TTC549 (cell line): ENCODE measurements around the gene PSG1.
"Not testable (repeated sequence)": the region's sequence is repeated elsewhere in the genome, so short reads cannot be mapped to it uniquely, and the experiment has no call there.

Experiments
- FAIRE-seq: peaks from 2 replicates; lab custom pipeline; 2012; peaks lifted over from hg19 to GRCh38; lab: Jason Lieb, UNC

Gene PSG1

DNA sequence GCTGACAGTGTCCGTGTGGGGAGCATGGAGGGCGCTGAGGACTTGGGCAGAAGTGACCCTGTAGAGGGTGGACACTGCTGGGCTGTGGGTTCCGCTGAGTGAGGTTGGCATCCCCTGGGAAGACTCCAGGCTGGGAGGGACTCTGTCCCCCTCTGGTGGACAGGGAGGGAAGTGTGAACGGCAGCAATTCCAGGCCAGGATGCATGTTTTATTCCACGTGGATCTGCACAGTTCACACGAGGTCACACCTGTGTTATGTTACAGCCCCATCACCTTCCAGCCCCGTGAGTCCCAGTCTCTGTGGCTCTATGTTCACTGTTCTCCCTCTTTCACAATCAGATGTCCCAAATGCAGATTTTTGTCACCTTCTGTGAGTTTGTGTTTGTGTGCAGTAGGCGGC lies 1.8 kb upstream of the PSG1 start:
- FAIRE-seq: not testable (repeated sequence)

GRCh38 chr19:42880621-42881020 lies 1.1 kb upstream of the PSG1 start:
- FAIRE-seq: not testable (repeated sequence)

- not testable (repeated sequence) for FAIRE-seq
Measured at GRCh38 chr19:42876596-42876995, 2.9 kb downstream of the PSG1 start.

DNA sequence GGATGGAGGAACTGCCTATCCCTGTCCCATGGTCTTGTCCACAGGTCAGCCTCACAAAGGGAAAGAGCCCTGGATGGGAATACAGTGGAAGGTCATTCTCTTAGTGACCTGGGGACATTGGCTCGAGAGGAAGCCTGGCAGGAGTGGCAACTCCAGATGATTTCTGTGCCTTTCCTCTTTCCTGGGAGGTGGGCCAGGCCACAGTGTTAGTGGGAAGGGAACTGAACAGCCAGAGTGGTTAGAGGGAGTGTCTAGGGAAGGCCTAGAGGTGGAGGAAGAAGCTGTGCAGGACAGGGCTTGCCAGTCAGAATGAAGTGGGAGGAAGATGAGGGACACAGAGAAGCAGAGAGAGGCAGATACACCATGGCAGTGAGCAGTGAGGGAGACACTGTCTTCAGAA lies 3.6 kb downstream of the PSG1 start:
- FAIRE-seq: not testable (repeated sequence)

DNA sequence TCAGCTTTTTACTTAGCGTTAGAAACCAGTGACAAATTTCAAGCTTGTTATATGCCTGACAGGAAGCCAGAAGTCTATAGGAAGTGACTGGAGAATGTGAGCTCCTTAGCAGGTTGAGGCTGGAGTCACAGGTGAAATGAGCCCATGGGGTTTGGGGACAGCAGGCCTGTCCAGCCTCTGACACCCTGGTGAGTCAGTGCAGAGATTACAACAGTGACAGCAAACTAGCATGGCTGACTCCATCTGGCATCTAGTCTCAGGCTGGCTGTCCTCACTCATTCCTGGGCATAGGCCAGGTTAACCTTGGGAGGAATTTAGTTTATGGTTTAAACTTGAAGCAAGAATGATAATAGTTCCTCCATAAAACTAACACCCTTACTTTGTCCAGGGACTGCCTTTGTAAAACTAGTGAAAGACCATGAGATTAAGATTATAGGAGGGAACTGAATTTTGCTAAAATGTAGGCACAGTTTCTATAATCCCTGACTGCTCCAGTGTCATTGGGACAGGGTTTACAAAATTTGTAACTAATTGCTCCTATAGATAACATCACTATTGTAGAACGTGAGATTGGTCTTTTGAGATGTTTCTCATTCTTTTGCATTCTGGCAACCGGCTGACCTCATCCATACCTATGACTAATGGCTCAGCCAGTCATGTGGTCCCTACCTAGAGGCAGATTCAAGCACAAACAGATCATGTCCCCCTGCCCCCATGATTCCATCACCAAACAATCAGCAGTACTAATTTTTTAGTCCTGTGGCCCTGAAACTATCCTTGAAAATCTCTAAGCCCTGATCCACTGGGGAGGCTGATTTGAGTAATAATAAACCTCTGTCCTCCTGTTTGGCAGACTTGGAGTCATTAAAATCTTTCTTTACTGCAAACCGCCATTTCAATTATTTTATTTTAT lies 4.4 kb downstream of the PSG1 start:
- not testable (repeated sequence) for FAIRE-seq

DNA sequence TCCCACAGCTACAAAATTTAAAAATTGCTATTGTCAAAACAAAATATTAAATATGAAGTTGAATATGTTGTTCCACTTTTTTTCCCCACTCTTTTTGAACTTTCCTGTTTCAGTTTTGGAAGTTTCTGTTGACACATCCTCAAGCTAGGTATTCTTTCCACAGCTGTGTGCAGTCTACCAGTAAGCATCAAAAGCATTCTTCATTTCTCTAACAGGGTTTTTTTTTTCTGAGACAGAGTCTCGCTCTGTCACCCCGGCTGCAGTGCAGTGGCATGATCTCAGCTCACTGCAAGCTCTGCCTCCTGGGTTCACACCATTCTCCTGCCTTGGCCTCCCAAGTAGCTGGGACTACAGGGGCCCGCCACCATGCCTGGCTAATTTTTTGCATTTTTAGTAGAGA lies 5.4 kb downstream of the PSG1 start:
- FAIRE-seq: not testable (repeated sequence)

- no peak for FAIRE-seq
Measured at GRCh38 chr19:42872608-42873007, 6.9 kb downstream of the PSG1 start.

DNA sequence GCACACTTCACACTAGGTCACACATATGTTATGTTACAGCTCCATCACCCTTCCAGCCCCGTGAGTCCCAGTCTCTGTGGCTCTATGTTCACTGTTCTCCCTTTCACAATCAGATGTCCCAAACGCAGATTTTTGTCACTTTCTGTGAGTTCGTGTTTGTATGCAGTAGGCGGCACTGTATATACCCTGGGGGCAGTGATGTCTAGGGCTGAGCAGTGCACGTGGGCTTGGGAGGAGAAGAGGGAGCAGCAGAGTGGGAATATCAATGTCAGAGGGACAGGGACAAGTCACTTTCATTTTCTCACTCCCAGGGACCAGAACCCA lies 22.0 kb downstream of the PSG1 start:
- FAIRE-seq: no peak

DNA sequence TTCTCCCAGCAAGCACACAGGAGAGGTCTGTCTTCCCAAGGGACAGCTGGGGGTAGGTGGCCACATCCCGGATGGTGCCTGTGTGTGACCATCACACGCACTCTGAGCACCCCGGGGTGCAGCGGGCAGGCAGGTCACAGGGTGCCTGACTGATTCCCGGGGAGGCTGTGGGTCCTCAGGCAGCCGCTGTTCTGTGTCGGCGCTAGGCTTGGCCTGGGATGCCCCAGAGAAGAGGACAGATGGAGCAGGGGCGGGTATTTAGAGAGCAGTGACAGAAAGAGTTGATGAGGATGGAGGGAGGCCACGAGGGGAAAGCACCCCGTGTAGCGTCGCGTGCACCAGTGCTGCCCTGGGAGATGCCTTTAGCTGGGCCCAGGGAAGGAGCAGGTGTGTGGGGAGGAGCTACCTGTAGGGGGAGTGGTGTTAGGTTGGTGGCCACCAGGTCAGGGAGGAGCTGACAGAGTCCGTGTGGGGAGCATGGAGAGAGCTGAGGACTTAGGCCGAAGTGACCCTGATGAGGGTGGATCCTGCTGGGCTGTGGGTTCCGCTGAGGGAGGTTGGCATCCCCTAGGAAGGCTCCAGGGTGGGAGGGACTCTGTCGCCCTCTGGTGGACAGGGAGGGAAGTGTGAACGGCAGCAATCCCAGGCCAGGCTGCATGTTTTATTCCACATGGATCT lies 22.5 kb downstream of the PSG1 start:
- FAIRE-seq: not testable (repeated sequence)

GRCh38 chr19:42854745-42855144 lies 24.8 kb downstream of the PSG1 start:
- FAIRE-seq: not testable (repeated sequence)

GRCh38 chr19:42853231-42853630 lies 26.3 kb downstream of the PSG1 start:
- FAIRE-seq: not testable (repeated sequence)

DNA sequence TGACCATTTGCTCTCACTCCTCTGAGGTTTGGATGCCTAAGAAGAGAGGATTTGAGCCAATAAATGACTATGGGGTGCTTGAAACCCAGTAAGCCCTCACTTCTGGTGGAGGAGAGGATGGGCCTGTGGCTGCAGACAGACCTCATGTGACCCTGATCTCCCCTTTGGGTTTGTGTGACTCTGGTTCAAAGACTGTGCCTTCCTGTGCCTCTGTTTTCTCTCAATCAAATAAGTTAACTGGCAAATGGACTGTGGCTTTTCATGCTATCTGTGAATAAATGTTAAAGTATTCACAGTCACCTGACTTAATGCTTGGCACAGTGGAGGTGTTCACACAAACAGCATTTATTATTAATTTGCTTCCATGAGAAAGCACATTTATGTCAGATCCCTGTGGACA lies 26.7 kb downstream of the PSG1 start:
- not testable (repeated sequence) for FAIRE-seq

DNA sequence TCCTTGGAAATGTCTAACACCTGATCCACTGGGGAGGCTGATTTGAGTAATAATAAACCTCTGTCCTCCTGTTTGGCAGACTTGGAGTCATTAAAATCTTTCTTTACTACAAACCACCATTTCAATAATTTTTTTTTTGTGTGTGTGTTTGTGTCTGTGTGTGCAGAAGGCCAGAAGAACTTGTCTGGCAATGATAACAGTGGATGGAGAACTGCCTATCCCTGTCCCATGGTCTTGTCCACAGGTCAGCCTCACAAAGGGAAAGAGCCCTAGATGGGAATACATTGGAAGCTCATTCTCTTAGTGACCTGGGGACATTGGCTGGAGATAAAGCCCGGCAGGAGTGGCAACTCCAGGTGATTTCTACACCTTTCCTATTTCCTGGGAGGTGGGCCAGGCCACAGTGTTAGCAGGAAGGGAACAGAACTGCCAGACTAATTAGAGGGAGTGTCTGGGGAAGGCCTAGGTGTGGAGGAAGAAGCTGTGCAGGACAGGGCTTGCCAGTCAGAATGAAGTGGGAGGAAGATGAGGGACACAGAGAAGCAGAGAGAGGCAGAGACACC lies 27.7 kb downstream of the PSG1 start:
- FAIRE-seq: not testable (repeated sequence)

GRCh38 chr19:42850981-42851717 lies 28.4 kb downstream of the PSG1 start:
- no peak for FAIRE-seq

DNA sequence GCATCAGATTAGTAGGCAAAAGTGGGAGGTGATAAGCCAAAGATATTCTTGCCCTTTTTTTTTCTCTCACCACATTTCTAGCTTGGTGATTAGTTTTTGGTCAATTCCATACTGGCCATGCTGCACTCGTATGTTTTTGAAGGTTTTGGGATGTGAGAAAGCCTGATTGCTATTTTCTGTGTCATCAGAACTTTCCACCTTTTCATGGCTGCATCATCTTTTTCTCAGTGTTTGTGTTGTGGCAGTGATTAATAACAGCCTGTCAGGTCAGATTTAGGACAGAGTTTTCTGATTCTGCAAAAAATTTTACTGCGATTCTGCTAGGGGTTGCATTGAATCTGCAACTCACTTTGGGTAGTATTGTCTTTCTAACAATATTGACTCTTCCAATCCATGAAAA lies 32.9 kb downstream of the PSG1 start:
- no peak for FAIRE-seq

DNA sequence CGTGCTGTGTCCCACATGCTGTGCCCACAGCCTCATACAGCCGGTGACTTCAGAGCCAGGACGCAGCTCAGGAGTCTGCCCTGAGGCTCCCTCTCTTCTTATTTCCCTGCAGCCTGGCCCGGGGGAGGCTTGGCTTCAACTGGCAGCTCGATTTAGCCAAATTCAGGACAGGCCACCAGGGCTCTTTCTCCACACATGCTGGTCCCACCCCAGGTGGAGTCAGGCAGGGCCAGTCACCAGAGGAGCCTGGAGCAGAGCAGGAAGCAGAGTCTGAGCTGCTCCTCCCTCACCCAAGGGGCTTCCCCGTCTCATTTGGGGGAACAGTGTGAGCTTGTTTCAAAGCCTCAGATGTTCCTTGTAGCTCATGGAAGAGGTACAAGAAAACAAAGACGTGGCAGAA lies 35.9 kb downstream of the PSG1 start:
- FAIRE-seq: not testable (repeated sequence)

DNA sequence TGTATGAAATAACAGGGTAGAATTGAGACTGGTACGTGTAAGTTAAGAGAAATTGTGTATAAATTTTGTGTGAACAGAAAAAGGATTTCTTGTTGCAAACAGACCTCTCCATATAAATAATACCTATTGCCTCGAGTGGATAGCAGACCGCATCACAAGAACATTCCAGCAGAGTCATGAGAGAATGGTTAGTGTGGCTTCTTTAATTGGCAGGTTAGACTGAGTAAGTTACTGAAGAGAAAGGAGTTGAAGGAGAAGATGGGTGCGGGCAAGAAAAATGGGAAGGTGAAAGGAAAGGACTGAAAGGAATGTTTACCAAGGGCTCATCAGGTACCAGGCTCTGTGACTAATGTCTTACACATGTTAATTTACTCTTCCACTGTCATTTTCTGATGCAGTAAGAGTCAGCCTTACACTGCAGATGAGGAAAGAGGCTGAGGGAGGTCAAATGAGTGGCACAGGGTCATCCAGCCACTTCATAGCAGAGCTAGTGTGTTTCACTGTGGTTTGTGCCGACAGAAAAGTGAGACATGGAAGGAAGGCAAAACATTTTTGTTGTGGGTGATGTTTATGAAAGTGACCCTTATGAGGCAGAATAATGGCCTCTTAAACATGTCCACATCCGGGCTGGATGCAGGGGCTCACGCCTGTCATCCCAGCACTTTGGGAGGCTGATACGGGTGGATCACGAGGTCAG lies 46.6 kb downstream of the PSG1 start:
- FAIRE-seq: not testable (repeated sequence)

- not testable (repeated sequence) for FAIRE-seq
Measured at GRCh38 chr19:42832023-42832680, 47.4 kb downstream of the PSG1 start.

DNA sequence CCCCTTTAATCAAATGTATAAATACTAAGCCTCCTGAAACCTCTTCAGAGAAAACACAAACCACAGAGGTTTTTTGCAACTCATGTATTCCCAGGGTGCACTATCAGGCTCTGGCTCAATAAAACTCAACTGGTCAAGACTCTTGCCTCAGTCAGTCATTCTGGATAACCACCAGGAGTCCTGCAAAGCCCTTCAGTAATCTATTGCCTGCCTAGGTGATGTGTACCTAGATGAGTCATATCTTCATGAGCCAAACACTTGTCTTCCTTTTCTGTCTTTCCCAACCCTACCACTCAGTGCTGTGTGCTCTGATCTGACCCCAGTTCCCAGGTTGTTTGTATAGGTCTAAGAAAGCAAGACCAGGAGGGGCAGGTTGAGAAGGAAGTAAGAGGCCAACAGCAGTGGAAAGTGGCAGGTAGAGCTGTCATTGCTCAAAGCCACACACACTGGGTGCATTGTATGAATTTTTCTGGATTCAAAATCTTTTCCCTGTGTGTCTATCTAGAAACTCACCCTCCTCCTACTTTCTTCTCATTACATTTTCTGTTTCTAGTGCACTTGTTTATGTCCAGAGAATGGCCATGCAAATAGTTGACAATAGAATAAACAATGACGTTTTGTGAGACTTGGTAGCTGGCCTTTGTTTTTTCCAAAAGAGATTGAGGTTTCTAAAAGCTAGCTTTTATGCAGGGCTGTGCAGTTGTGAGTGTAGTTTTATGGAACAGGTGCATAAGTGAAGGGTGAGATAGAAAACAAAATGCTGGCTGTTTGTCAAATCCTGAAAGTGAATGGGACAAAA lies 48.1 kb downstream of the PSG1 start:
- no peak for FAIRE-seq

DNA sequence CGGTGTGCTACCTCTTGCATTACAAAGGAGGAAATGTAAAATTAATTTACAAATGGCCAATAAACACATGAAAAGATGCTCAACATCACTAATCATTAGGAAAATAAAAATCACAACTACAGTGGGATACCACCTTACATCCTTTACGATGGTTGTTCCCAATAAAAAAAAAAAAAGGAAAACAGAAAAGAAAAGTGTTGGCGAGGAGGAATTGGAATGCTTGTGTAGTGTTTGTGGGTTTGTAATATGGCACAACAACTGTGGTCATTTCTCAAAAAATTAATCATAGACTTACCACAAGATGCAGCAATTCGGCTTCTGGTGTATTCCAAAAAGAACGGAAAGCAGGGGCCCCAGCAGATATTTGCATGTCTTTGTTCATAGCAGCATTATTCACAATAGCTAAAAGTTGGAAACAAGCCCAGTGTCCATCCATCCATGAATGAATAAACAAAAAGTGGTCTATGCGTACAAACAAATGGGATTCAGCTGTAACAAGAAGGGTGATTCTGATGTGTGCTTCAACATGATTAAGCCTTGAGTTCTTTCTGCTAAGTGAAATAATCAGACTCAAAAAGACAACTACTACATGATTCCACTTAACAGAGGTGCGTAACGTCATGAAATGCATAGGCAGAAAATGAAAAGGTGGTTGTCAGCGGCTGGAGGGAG lies 58.1 kb downstream of the PSG1 start:
- FAIRE-seq: not testable (repeated sequence)
